Endothelial cell of umbilical vein (primary cell): ENCODE measurements around the gene ARG1. TPM values are rescaled to one million over a fixed set of nuclear protein-coding genes. Genes with fewer than 3 reads are reported as not detected.
"Not testable (repeated sequence)": the region's sequence is repeated elsewhere in the genome, so short reads cannot be mapped to it uniquely, and the experiment has no call there.

Source experiments
- BruUV-seq: library from RNA; stranded (reverse); fragments of 400-500 nt; replicated peaks from 2 replicates; lab custom pipeline; 2021; lab: Mats Ljungman, UMichigan
- CTCF ChIA-PET: fragments of 300-600, 350-600 bp; sonication (Branson Sonifier 250); formaldehyde crosslinking; loops from one replicate; lab custom pipeline; 2021; ENCODE audit warnings: antibody characterized with exemption, inconsistent platforms; lab: Charles Lee
- POLR2A ChIA-PET: fragments of 300-600, 350-600 bp; sonication (Branson Sonifier 250); formaldehyde crosslinking; loops from one replicate; lab custom pipeline; 2021; ENCODE audit warnings: antibody characterized with exemption, inconsistent platforms; lab: Charles Lee
- DNase-seq: peaks from one replicate; pipeline ENCODE4 v3.0.0-alpha.2; 2011; ENCODE audit warnings: low read depth, low spot score
- FAIRE-seq: peaks from 2 replicates; lab custom pipeline; 2011; peaks lifted over from hg19 to GRCh38; lab: Jason Lieb, UNC
- H2AFZ ChIP-seq: 2 replicates; pipeline ENCODE4 v1.6.0; 2012; ENCODE audit warnings: low read depth, low read length, control low read depth, inconsistent platforms
- H3K27ac ChIP-seq: 2 replicates; pipeline ENCODE4 v1.5.1; 2011; ENCODE audit warnings: low read depth, mild to moderate bottlenecking, control low read depth, low read length, moderate library complexity; ENCODE audit not compliant: insufficient read depth
- H3K27me3 ChIP-seq, 2 experiments: 2 replicates each; pipeline versions ENCODE4 v1.6.0 to v1.6.1; 2011; ENCODE audit warnings: low read length in 2 of 2, mixed read lengths in 1 of 2; ENCODE audit not compliant: control insufficient read depth in 2 of 2, insufficient read depth in 2 of 2
- H3K36me3 ChIP-seq, 2 experiments: 2 replicates in 1 of 2; 3 replicates in 1 of 2; pipeline ENCODE4 v1.5.1; 2011; ENCODE audit warnings: low read length in 2 of 2, mild to moderate bottlenecking in 1 of 2, moderate library complexity in 1 of 2; ENCODE audit not compliant: control insufficient read depth in 2 of 2, insufficient read depth in 2 of 2; ENCODE audit errors: extremely low read depth in 1 of 2
- H3K4me1 ChIP-seq: 3 replicates; pipeline ENCODE4 v1.5.1; 2011; ENCODE audit warnings: mild to moderate bottlenecking, low read length; ENCODE audit not compliant: control insufficient read depth, insufficient read depth; ENCODE audit errors: extremely low read depth
- H3K4me2 ChIP-seq: 2 replicates; pipeline ENCODE4 v1.6.1; 2011; ENCODE audit warnings: low read length, control low read depth, mixed read lengths; ENCODE audit not compliant: insufficient read depth
- H3K4me3 ChIP-seq, 3 experiments: fragments of 200-600 bp in 1 of 3; sonication (generic), shearing (Covaris generic) in 1 of 3; replicated peaks in 1 of 3; 2 replicates each; pipeline ENCODE4 v1.5.1; 2011 to 2016; ENCODE audit warnings: control low read depth in 3 of 3, low read length in 3 of 3, mild to moderate bottlenecking in 2 of 3, inconsistent platforms in 1 of 3, low read depth in 1 of 3, moderate library complexity in 1 of 3; ENCODE audit not compliant: insufficient read depth in 1 of 3
- H3K79me2 ChIP-seq: 2 replicates; pipeline ENCODE4 v1.6.0; 2012; ENCODE audit warnings: low read length, inconsistent platforms; ENCODE audit not compliant: control insufficient read depth, insufficient read depth
- H3K9ac ChIP-seq: replicated peaks from 2 replicates; pipeline ENCODE3; 2011; ENCODE audit warnings: low read length, control low read depth; ENCODE audit not compliant: insufficient read depth; ENCODE audit errors: extremely low read depth
- H3K9me1 ChIP-seq: replicated peaks from 3 replicates; pipeline ENCODE4 v1.6.0; 2011; ENCODE audit warnings: mild to moderate bottlenecking, low read length; ENCODE audit not compliant: control insufficient read depth, insufficient read depth; ENCODE audit errors: extremely low read depth
- H3K9me3 ChIP-seq: replicated peaks from 2 replicates; pipeline ENCODE4 v1.5.1; 2012; ENCODE audit warnings: low read length, inconsistent platforms; ENCODE audit not compliant: control insufficient read depth, insufficient read depth
- H4K20me1 ChIP-seq: replicated peaks from 2 replicates; pipeline ENCODE3; 2011; ENCODE audit warnings: mild to moderate bottlenecking, low read length; ENCODE audit not compliant: control insufficient read depth, insufficient read depth; ENCODE audit errors: extremely low read depth
- EZH2 ChIP-seq: IDR thresholded peaks from 2 replicates; pipeline ENCODE4 v1.6.1; 2012; ENCODE audit warnings: borderline replicate concordance, low read depth, mild to moderate bottlenecking, moderate library complexity, low read length, inconsistent platforms; ENCODE audit not compliant: severe bottlenecking
- FOS ChIP-seq: IDR thresholded peaks from 2 replicates; pipeline ENCODE4 v1.6.1; 2011; ENCODE audit warnings: mild to moderate bottlenecking, low read length, moderate library complexity, borderline replicate concordance; ENCODE audit not compliant: insufficient read depth
- GATA2 ChIP-seq: IDR thresholded peaks from 2 replicates; pipeline ENCODE4 v1.7.0; 2011; ENCODE audit warnings: low read depth, mild to moderate bottlenecking, moderate library complexity, mixed read lengths, low read length; ENCODE audit not compliant: insufficient read length, insufficient read depth
- JUN ChIP-seq: IDR thresholded peaks from 2 replicates; pipeline ENCODE4 v1.6.1; 2011; ENCODE audit warnings: borderline replicate concordance, low read depth; ENCODE audit not compliant: insufficient read length, insufficient read depth
- MAX ChIP-seq: IDR thresholded peaks from 2 replicates; pipeline ENCODE4 v1.6.1; 2011; ENCODE audit not compliant: insufficient read depth, insufficient read length
- MYC ChIP-seq: IDR thresholded peaks from one replicate; pipeline ENCODE4 v1.6.1; 2011; ENCODE audit warnings: mild to moderate bottlenecking, low read depth, low read length
- POLR2A ChIP-seq: IDR thresholded peaks from 2 replicates; pipeline ENCODE4 v1.6.1; 2012; ENCODE audit warnings: low read depth, mild to moderate bottlenecking, control low read depth, low read length
- POLR2AphosphoS5 ChIP-seq: IDR thresholded peaks from 2 replicates; pipeline ENCODE4 v1.6.1; 2012; ENCODE audit warnings: low read depth, mild to moderate bottlenecking, control low read depth, low read length, moderate library complexity; ENCODE audit not compliant: insufficient read depth
- dilution Hi-C: fragments of 300-500 bp; cut with MboI; formaldehyde crosslinking; loops from one replicate; pipeline ENCODE4 v1.15.0; 2019; ENCODE audit warnings: low sequenced_read_pairs; ENCODE audit not compliant: extremely low pct_ligation_motif_present
- intact Hi-C: fragments of 100-400 bp; cut with micrococcal nuclease; formaldehyde crosslinking; loops from one replicate; pipeline ENCODE4 v1.10.0; 2022
- polyA plus RNA-seq, 4 experiments: library from polyadenylated mRNA; depleted of rRNA in 3 of 4; stranded (reverse) in 3 of 4; unstranded in 1 of 4; fragments of >200 nt; gene quantifications; 2 replicates each; pipeline versions ENCODE4 v1.2.1 to v1.2.3, GENCODE V29; 2011 to 2012; ENCODE audit warnings: missing spikeins in 1 of 4
- total RNA-seq: library from RNA; stranded (reverse); gene quantifications from 2 replicates; pipeline ENCODE4 v1.2.3, GENCODE V29; 2021
- TF ChIP-seq, protein P1 (sequence below), 2 donors: IDR thresholded peaks; 1 replicate in 1 of 2; 2 replicates in 1 of 2; pipeline ENCODE4 v1.5.1; 2011; ENCODE audit warnings: low read length in 2 of 2, mild to moderate bottlenecking in 2 of 2, moderate library complexity in 2 of 2, control low read depth in 1 of 2, inconsistent platforms in 1 of 2, low read depth in 1 of 2; ENCODE audit not compliant: insufficient read depth in 1 of 2; ENCODE audit errors: extremely low read depth in 1 of 2

The ARG1 gene
- total and polyA plus RNA-seq, 2 donors (not counting 3 experiments of a cell fraction or from before 2014, with no cell fraction given), result not detected

DNA sequence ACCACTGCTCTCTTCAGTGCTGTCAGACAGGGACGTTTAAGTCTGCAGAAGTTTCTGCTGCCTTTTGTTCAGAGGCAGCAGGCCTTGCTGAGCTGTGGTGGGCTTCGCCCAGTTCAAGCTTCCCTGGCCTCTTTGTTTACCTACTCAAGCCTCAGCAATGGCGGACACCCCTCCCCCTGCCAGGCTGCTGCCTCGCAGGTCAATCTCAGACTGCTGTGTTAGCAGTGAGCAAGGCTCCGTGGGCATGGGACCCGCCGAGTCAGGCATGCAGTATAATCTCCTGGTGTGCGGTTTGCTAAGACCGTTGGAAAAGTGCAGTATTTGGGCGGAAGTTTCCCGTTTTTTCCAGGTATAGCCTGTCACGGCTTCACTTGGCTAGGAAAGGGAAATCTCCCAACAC is 41.3 kb upstream of the ARG1 start:
- H3K9me1 ChIP-seq, POLR2A ChIA-PET, H3K9ac ChIP-seq, H3K4me2 ChIP-seq, H3K4me3 ChIP-seq, H4K20me1 ChIP-seq, BruUV-seq, dilution Hi-C loops, DNase-seq, H3K36me3 ChIP-seq, H2AFZ ChIP-seq, H3K27ac ChIP-seq, H3K79me2 ChIP-seq, H3K9me3 ChIP-seq, H3K27me3 ChIP-seq, FAIRE-seq, H3K4me1 ChIP-seq: not testable (repeated sequence)
- CTCF ChIA-PET, result interaction anchor here (3.9 to 5.5 kb wide), 2 partner anchors 12 to 348 kb away, joined by 54 to 58 read pairs; no protein-coding TSS in a partner anchor
- intact Hi-C loops, result loop anchor here (5.0 kb wide), 2 partner anchors 349 to 414 kb away; no protein-coding TSS in a partner anchor

- Histone ChIP-seq H2AFZ (no peak overlapping the region), H3K27ac (no peak overlapping the region), H3K27me3 (peaks cover 0 to 6% of the 10 kb centered on the region in 2 experiments), H3K9ac (no peak overlapping the region), H4K20me1 (no peaks in the 10 kb centered on the region), H3K36me3 (no peaks in the 10 kb centered on the region), H3K4me2 (no peak overlapping the region), H3K4me1 (no peaks in the 10 kb centered on the region), H3K9me1 (no peaks in the 10 kb centered on the region), H3K4me3 (no peak overlapping the region), H3K79me2 (no peaks in the 10 kb centered on the region), H3K9me3 (no peaks in the 10 kb centered on the region)
- TF ChIP-seq GATA2, result no peak
- TF ChIP-seq, protein P1, sequence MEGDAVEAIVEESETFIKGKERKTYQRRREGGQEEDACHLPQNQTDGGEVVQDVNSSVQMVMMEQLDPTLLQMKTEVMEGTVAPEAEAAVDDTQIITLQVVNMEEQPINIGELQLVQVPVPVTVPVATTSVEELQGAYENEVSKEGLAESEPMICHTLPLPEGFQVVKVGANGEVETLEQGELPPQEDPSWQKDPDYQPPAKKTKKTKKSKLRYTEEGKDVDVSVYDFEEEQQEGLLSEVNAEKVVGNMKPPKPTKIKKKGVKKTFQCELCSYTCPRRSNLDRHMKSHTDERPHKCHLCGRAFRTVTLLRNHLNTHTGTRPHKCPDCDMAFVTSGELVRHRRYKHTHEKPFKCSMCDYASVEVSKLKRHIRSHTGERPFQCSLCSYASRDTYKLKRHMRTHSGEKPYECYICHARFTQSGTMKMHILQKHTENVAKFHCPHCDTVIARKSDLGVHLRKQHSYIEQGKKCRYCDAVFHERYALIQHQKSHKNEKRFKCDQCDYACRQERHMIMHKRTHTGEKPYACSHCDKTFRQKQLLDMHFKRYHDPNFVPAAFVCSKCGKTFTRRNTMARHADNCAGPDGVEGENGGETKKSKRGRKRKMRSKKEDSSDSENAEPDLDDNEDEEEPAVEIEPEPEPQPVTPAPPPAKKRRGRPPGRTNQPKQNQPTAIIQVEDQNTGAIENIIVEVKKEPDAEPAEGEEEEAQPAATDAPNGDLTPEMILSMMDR (IDR thresholded peaks at IDR 0.05; ENCODE audit: extremely low read depth in 1 of 2, insufficient read depth in 1 of 2, low read depth in 1 of 2, low read length in 2 of 2), result no peak
- TF ChIP-seq MYC, result no peak
- no peak for TF ChIP-seq EZH2
- no peak for TF ChIP-seq MAX
- no peak for TF ChIP-seq POLR2AphosphoS5
- no peak for TF ChIP-seq POLR2A
- TF ChIP-seq JUN, result no peak
- no peak for TF ChIP-seq FOS
- ChIA-PET CTCF (interaction anchor here (1.1 to 5.5 kb wide), 7 partner anchors 13 to 1239 kb away, joined by 3 to 75 read pairs (median 40); no protein-coding TSS in a partner anchor), POLR2A (no interaction called here)
- DNase-seq (no peak), FAIRE-seq (no peak)
- dilution Hi-C loops (no loop called here), intact Hi-C loops (loop anchor here (5.0 kb wide), 2 partner anchors 350 to 415 kb away; no protein-coding TSS in a partner anchor)
- no TSS peak for BruUV-seq
Observed at GRCh38 chr6:131532580-131533039, 40.4 kb upstream of the ARG1 start.
